ENCODE results near the gene RGS6. TPM values are rescaled to one million over a fixed set of nuclear protein-coding genes. Genes with fewer than 3 reads are reported as not detected.

The RGS6 gene
- total RNA-seq, 1 experiment from 2014 or later: 0.14 TPM

DNA sequence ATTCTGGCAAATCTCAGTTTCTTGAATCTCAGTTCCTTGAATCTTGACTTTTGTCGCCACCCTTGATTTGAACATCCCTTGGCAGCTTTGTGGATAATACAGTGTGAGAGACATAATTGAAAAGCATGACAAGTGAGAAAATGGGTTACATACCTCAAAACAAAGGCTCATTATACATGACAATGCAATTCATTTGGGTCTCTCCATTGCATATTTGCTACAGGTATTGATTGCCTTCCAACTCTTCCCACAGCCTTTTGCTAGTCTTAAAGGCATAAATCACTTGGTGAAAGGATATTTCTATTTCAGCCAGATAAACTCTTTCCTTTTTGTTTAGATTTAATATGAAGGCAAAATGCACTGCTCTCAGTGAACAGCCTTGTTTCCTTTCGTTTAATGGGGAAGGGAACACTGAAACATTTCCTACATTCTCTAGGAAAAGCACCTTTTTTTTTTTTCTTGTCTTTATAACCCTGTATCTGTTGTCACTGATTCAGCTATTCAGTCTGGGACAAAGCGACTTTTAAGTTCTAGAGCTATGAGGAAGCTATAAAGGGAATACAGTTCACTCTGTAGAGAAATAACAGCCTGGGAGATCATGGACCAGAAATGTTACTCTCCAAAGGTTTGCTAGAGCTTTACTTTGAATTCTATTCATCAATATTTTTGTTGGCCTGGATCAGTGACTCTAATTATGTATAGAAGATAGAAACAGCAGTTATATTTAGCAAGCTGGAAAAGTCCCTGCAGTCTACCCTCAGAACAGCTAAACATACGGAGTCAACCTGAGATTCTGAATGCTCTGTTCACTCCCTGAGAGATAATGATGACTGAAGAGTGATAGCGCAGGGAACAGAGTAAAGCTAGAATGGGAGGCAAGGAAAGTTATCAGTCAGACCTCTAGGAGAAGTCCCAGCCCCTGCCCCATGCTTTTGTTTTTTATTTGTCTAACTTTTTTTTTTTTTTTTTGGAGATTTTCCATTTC lies 311.4 kb downstream of the RGS6 start:
- no peak for DNase-seq (ENCODE audit: low spot score)

DNA sequence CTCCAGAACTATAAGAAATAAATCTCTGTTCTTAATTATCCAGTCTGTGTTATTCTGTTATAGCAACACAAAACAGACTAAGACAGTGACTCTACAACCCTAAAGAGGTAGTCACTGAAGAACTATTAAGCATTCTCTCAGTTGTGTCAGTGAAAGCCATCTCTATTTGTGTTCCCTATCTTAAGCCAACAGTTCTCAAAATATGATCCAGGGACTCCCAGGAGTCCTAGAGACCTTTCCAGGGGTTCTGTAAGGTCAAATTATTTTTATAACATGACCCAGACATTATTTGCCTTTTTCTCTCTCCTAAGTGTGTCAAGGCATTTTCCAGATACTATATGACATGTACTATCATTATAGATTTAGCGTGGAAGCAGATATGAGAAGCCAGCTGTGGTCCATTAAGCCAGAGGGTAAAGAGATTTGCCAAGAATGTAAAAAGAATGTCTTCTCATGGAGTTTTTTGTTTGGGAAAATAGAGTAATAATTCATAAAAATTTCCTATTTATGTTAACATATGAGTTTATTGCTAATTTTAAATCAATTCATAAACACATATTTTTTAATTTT lies 315.8 kb downstream of the RGS6 start:
- no peak for DNase-seq (ENCODE audit: low spot score)

DNA sequence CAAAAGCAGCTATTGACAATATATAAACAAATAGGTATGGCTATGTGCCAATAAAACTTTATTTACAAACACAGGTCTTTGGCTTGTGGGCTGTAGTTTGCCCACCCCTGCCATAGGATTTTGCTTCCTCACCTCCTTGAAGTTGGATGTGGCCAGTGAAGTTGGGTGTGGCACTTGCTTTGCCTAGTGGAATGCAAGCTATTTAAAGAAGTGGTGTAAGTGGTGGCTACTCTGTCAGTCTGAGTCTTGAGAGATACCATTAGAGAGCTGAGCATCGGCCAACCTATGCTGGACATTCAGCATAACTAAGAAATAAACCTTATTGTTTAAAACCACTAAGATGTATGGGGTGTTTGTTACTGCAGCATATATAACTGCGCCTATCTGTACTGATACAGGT lies 321.3 kb downstream of the RGS6 start:
- DNase-seq (ENCODE audit: low spot score): no peak

DNA sequence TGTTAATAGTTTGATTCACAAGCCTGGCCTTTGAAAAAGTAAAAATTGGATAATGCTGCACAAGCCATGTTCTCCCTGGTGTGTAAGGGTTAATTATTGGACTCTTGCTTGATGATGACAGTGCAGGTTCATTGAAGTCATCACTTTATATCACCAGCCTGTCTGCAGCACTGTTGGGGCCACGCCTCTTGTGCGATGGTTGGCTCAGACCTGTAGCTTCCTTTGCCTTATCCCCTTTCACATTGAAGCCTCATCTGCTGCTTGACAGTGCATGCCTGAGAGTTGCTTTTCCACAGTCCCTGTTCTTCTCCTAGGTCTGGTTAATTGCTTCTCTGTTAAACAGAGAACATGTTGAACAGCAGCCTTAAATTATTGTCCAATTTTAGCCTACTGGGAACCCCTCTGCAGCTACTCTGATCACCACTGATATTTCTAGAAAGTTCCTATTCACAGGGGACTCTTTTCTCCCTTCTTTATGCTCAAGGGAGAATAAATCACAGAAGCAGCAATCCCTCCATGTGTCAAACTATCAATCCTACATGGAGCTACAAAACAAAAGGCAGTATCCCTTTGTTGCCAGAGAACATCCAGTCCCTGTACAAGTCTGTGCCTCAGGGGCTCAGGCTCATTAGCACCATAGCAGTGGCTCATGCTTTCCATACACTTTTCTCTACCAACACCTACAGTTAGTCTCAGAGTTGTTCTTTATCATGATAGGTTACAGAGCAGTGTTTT lies 322.1 kb downstream of the RGS6 start:
- DNase-seq (ENCODE audit: low spot score): no peak

DNA sequence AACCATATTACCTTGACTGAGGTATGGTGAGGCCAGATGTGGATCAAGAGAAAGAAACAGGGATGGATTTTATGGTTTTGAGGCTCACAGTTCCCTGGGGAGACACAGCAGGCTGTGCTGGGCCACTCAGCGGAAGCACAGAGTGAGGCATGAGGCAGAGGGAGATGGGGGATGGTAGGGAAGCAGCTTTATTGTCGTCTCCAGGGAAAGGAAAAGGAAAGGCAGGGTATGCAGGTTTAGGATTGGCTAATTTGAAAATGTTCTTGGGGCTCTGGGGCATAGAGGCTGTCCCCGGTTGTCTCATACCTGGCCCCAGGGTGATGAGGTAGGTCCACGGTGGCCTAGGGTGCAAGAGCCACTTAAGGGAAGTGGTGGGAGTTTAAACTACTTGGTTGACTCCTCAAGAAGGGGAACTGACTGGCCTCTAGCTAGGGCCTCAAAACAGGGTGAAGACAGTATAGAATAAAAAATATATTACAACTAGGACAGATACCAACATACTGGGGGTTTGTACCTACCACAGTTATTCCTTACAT lies 322.8 kb downstream of the RGS6 start:
- DNase-seq (ENCODE audit: low spot score): no peak

DNA sequence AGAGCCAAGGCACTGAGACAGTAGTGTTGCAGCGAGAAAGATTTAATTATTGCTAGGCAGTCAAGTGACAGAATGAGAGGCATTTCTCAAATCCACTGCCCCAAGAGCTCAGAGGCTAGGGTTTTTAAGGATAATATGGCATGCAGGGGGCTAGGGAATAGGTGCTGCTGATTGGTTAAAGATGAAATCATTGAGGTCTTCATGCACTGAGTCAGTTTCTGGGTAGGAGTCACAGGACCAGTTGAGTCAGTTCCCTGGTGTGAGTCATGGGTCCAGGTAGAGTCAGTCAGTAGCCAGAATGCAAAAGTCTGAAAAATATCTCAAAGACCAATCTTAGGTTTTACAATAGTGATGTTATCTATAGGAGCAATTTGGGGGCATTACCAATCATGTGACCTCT lies 323.8 kb downstream of the RGS6 start:
- no peak for DNase-seq (ENCODE audit: low spot score)

DNA sequence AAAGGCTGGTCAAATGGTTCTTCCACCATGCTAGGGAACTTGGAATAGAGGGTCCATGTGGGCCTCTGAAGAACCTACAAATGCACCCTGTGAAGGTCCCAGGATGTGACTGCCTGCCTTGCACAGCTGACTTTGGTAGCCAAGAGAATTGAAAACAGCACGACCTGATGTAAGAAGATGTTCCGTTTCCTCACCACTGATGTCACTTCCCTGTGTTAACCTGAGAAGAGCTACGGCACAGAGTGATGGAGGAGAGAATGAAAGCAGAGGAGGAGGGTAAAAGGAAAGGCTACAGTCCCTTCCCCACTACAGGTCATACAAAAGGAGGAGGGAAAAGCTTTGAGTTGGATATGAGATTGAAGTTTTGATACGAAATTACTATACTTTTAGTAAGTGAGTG lies 328.8 kb downstream of the RGS6 start:
- no peak for DNase-seq (ENCODE audit: low spot score)

DNA sequence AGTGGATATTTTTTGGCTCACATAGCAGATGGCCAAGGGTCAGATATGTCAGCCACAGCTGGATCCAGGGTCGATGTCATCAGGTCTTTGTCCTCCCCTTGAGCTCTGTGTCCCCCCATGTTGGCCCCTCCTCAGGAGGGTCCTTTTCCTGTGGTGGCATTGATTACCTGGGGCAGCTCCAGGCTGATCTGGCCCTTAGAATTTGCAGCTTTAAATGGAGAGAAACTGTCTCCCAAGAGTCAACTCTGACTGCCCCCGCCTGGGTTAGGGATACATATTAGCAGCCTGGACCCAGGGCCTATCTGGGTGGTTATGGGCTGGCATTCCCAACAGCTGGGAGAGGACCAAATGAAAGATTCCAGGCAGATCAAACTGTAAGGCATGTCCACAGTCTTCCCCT lies 330.5 kb downstream of the RGS6 start:
- no peak for DNase-seq (ENCODE audit: low spot score)

DNA sequence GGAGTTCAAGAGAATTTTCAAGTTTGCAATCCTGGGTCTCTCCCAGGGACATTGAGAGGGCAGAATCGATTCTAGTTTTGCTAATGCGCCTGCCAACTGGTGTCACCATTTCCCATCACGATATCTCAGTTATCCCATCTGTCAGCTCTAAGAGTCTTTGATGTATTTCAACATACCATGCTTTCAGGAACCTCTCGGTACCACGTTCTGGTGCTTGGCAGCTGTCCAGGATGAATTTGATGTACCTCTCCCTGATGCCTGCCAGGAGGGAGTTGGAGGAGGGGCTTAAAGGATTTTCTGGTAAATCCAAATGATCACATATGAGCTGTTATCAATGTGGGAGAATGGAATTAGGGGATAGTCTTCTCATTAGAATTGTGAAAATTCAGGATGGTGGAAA lies 332.5 kb downstream of the RGS6 start:
- no peak for DNase-seq (ENCODE audit: low spot score)

DNA sequence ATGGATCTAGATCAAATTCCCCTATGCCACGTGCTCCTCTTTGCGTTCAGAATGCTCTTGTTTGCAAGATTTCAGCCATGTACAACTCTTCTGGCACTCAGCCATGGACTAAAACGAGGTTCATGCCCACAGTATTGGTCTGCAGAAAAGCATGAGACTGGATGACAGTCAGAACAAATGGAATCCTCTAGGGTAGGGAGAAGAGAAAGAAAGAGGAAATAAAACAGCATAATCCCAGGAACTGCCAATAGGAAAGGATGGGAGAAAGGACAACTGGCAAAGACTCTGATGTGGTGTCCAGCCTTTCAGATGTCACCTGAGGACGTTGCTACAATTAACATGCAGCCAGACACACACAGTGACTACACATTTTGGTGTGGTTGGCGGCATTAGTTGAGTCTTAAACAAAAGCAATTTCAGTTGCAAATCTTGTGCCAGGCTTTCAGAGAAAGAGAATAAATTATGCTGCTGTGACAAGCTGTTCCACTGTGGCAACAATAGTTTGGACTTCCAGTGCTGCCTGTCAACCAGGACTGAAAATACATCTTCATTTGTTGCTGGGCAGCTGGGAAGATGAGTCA lies 338.0 kb downstream of the RGS6 start:
- no peak for DNase-seq (ENCODE audit: low spot score)

DNA sequence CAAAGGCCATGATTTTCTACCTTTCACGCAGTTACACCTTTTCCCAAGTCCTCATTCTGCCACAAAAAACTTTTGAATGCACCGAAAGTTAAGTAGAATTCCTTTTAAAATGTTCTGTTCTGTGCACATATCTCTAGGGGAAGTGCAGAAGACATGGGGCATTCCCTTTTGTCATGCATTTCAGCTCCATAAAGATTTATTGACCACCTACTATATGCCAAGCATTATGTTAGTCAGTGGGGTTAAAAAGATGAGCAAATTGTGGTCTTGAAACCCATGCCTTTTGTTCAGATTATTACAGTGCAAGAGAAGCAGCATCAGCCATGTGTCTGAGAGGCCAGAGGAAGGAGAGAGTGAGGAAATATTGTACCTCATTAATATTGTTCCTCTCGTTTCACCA lies 338.5 kb downstream of the RGS6 start:
- DNase-seq (ENCODE audit: low spot score): no peak

DNA sequence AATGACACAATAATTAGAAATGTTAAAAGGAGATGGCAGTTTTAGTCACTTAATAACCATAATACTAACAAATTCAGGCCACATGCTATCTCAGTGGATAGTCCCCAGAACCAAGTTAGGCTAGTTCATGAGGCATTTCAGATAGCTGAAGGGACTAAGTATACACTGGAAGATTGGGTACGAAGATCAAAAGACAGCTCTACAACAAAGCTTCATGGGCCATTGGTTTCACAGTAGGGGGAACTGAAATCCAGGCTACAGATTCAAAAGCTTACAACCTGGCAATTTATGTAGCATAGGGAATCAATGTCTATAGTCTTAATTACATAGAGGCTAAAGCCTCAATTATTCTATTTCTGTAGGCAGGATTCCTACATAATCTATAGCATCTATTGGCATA lies 343.0 kb downstream of the RGS6 start:
- DNase-seq (ENCODE audit: low spot score): no peak

DNA sequence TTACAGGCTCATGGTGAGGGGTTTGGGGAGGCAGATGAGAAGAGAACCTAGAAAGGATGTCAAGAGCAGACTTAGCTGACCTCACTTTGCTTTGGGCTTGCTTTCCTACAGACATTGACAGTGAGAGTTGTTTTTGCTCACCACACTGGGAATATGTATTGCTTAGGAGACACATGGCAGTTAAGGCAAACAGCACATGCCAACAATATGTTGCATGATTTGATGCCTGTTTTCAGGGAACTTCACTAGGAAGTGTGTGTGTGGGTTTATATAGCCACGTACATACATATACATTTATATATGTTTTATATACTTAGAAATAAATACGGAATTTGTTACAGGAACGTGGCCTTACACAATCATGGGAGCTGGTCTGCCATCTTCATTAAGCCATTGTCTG lies 346.1 kb downstream of the RGS6 start:
- DNase-seq (ENCODE audit: low spot score): no peak

DNA sequence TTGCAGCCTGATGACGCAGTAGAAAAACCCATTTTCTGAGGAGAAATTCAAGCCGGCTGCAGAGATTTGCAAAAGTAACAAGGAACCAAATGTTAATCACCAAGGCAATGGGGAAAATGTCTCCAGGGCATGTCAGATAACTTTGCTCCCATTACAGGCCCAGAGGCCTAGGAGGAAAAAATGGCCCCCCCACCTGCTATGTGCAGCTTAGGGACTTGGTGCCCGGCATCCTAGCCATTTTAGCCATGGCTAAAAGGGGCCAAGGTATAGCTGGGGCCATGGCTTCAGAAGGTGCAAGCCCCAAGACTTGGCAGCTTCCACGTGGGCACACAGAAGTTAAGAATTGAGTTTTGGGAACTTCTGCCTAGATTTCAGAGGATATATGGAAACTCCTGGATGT lies 351.9 kb downstream of the RGS6 start:
- DNase-seq (ENCODE audit: low spot score): no peak

DNA sequence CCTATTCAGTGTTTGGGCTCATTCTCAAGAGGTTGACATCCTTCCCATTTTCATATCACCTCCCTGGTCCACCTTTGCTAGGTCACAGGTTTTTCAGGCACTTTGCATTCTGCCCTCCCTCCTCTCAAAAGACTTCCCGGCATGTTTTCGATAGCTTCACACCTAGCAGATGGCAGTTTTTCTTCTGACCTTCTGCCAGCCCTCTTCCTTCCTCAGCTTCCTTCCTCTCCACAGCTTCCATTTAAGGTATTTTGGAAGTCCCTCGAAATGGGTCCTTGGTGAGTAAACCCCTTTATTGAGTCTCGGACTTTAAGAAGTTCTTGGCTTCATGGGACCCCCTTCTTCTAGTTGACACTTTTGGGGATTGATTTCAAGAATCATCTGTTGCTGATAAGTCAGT lies 358.0 kb downstream of the RGS6 start:
- no peak for DNase-seq (ENCODE audit: low spot score)

DNA sequence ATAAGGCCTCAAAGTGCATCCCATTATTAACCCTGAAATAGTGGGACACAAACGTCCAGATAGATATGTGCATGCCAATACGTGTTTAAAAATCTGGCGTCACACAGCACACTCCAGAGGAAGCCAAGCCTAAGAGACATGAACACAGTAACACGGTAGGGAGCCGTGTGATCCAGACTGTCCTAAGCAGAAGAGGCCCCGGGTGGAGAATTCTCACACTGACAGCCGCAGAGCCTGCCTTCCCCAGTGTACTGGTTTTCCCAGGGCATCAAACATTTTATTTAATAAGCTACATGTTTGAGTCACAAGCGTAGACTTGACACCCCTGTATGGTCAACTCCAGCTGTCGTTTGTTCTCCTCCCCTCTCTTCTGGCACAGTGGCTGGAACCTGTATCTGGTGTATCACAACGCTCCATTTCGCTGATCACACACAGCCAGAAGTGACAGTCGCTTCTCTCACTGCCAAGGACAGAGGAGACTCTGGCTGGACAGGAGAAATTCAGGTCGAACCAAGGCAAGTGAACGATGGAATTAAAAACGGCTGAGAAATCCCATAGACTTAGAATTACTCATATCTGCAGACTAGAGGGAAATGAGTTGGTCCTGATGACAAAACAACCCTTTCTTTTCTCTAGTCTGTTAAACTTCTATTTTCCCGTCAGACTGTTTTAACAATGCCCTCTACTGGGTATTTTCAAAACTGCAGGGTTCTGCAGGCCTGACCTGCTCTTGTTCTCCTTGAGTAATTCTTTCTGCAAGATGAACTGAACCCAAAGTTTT lies 359.9 kb downstream of the RGS6 start:
- DNase-seq (ENCODE audit: low spot score): peak; percentile 32

DNA sequence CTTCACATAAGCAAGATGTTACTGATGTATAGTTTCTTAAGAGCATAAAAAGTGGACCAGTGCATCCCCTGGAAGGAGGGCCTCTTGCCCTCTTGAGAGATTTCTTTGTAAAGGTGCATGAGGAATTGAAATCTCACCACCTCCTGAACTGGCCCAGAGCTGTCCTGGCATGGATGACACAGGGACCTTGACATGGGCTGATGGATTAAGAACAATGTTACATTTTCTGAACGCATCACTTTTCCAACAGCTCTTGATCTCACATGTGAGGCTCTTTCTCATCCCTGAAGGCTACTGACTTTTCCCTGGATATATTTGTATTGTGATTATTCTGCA lies 360.4 kb downstream of the RGS6 start:
- no peak for DNase-seq (ENCODE audit: low spot score)

DNA sequence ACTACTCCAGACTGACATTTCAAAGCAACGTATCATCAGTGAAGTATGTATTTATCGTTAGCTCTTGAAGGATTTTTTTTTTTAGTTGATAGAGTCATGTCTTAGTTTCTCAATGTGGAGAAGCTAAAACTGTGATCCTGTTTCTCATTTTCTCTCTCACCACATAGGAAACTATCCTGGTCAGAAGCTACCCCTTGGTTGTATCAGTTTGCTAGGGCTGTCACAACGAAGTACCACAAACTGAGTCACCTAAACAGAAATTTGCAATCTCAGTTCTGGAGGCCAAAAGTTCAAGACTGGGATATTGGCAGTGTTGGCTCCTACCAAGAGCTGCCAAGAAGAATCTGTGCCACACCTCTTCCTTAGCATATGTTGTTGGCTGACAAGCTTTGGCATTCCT lies 369.1 kb downstream of the RGS6 start:
- no peak for DNase-seq (ENCODE audit: low spot score)

DNA sequence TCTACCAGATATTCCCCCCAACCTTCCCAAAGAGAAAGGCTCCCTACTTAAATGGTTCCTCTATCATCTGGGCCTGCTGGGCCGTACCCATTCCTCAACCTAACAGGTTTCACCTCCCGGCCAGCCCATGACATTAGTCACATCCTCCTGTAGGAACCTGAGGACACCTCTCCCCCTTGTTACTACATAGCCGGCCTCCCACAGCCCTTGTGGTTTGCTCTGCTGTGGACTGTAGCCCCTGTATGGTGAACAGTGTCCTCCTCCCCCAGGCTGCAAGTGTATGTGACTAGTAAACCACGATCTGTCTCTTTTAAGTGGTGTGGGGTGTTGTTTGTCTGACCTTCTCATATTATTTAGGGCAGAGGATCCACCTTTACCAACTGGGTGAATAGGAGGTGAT lies 371.7 kb downstream of the RGS6 start:
- DNase-seq (ENCODE audit: low spot score): no peak

DNA sequence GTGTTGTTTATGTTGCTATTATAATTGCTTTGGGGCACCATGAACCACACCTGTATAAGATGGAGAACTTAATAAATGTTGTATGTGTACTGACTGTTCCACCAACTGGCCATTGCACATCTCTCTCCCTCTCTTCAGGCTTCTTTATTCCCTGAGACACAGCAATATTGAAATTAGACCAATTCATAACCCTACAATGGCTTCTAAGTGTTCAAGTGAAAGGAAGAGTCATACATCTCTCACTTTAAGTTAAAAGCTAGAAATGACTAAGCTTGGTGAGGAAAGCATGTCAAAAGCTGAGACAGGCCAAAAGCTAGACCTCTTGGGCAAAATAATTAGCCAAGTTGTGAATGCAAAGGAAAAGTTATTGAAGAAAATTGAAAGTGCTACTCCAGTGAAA lies 373.3 kb downstream of the RGS6 start:
- DNase-seq (ENCODE audit: low spot score): no peak

DNA sequence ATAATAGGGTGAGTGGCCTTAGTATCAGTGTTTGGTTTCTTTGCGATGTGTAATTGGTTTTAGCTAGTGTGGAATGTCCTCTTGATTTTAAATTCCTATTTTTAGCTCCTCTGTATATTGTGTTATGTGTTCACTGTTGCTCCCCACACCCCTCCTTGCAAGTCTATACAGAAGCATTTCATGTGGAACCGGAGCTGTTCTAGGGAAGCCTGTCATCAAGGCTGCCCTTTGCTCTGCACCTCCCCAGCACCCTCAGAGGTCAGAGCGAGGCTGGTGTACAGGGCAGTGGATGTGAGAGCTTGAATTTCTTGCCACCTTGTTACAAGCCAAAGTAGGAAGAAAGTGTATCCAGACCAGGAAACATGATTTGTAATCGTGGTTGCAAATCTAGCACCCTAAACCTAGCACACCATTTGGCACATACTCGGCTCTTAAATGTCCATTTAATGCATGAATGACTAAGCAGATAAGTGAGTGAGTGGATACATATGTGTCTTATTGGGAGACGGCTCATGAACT lies 376.8 kb downstream of the RGS6 start:
- no peak for DNase-seq (ENCODE audit: low spot score)
